Mucosa of descending colon (tissue), 3 donors: Measurements from ENCODE around the gene CASP9. TPM values are rescaled to one million over a fixed set of nuclear protein-coding genes. Genes with fewer than 3 reads are reported as not detected.

ENCODE experiments used
- ATAC-seq: fragments of 200-7000 bp; cut with Tn5 transposase; one replicate; pipeline ENCODE4 v1.9.1; 2020; ENCODE audit warnings: mild to moderate bottlenecking, moderate library complexity
- DNase-seq, 3 donors: peaks; one replicate each; pipeline ENCODE4 v3.0.0-alpha.2; 2020
- H3K36me3 ChIP-seq: fragments of 200-600 bp; one replicate; pipeline ENCODE4 v1.8.0; 2021; ENCODE audit warnings: low read depth, mild to moderate bottlenecking
- H3K4me1 ChIP-seq: fragments of 200-600 bp; one replicate; pipeline ENCODE4 v1.8.0; 2021; ENCODE audit warnings: low read depth, mild to moderate bottlenecking
- H3K4me3 ChIP-seq: fragments of 200-600 bp; one replicate; pipeline ENCODE4 v1.8.0; 2021; ENCODE audit warnings: mild to moderate bottlenecking
- H3K9me3 ChIP-seq: fragments of 200-600 bp; one replicate; pipeline ENCODE4 v1.8.0; 2021; ENCODE audit warnings: mild to moderate bottlenecking
- CTCF ChIP-seq: fragments of 200-600 bp; IDR thresholded peaks from one replicate; pipeline ENCODE4 v1.8.0; 2022; ENCODE audit warnings: antibody characterized with exemption, mild to moderate bottlenecking
- intact Hi-C, 2 donors: fragments of 100-400 bp; cut with DNase I in 1 of 2; cut with micrococcal nuclease in 1 of 2; formaldehyde crosslinking; loops; one replicate each; pipeline versions ENCODE4 v1.11.0 to v1.11.1; 2022; cut with DNase I, micrococcal nuclease
- total RNA-seq, 3 donors: library from RNA; stranded (reverse); fragmentation: NEBNext Ultra II Directional in 2 of 3; extraction: Animal tissue kit (Norgen Biotek cat#: 25700) in 2 of 3; gene quantifications; one replicate each; pipeline versions ENCODE4 v1.2.1 to v1.2.4, GENCODE V29; 2021 to 2023
- donor health status: DM: no; HTN: no; CAD: no; lungs with moderate emphysema.
- donor health status: DM: no; HTN: no; CAD: no.
- donor health status: DM: no; HTN: yes; CAD: no.

CASP9 gene
- total RNA-seq, 3 donors from 2014 or later, result 14.2 to 16.0 (median 15.2) TPM

DNA sequence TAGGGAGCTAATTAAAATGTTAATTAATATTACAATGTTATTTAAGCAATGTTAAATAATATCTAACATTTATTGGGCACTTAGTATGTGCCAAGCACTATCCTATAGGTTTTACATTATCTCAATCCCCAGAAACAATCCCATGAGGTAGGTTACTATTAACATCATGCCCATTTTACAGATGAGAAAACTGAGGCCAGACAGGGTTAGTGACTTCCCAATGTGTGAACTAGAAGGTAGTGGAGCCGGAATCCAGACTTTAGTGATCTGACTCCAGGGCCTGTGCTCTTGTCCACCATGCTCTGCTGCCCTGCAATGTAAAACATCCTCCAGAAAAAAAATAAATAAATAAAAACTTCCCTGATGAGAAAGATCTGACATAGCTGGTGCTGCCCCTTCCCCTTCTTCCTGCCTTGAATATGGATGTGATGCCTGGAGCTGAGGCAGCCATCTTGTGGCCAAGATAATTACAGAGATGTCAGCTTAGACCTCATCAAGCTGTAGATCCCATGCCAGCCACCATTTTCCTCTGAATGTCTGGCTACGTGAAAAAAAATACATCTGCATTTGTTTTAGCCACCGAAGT lies 75.0 kb downstream of the CASP9 start:
- ATAC-seq (no peak), DNase-seq (no peak)
- no peaks in the 10 kb centered on the region for H3K4me1 ChIP-seq
- intact Hi-C loops, result no loop called here
- no peak for TF ChIP-seq CTCF
- H3K4me3 ChIP-seq, result no peak overlapping the region
- H3K36me3 ChIP-seq, result no peaks in the 10 kb centered on the region
- no peaks in the 10 kb centered on the region for H3K9me3 ChIP-seq

DNA sequence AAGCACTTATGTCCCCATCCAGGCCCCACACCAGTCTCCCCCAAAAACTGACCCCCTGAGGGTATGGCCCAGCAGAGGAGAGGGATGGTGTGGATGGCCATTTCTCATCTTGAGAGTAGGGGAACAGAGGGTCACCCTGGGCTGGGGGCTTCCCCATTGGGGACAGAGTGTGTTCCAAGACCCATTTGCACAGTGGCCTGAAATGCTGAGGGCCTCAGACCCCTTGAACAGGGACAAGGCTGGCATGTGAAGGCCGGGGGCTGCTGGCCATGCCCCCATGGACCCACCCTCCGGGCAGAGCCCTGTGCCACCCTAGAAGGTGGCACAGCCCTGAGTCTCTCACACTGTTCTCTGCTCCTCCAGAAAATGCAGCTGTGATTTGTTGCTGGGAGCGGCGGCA lies 77.8 kb downstream of the CASP9 start:
- ATAC-seq, result no peak
- TF ChIP-seq CTCF, result no peak
- no peaks in the 10 kb centered on the region for H3K9me3 ChIP-seq
- H3K36me3 ChIP-seq, result no peaks in the 10 kb centered on the region
- H3K4me1 ChIP-seq, result no peaks in the 10 kb centered on the region
- intact Hi-C loops, result no loop called here
- no peak overlapping the region for H3K4me3 ChIP-seq
- no peak for DNase-seq

- no peaks in the 10 kb centered on the region for H3K4me1 ChIP-seq
- H3K36me3 ChIP-seq, result no peaks in the 10 kb centered on the region
- no peak overlapping the region for H3K4me3 ChIP-seq
- TF ChIP-seq CTCF, result no peak
- DNase-seq, result no peak
- intact Hi-C loops, result no loop called here
- H3K9me3 ChIP-seq, result no peaks in the 10 kb centered on the region
- ATAC-seq, result no peak
These were observed 78.5 kb downstream of the CASP9 start for GRCh38 chr1:15445390-15446122.

DNA sequence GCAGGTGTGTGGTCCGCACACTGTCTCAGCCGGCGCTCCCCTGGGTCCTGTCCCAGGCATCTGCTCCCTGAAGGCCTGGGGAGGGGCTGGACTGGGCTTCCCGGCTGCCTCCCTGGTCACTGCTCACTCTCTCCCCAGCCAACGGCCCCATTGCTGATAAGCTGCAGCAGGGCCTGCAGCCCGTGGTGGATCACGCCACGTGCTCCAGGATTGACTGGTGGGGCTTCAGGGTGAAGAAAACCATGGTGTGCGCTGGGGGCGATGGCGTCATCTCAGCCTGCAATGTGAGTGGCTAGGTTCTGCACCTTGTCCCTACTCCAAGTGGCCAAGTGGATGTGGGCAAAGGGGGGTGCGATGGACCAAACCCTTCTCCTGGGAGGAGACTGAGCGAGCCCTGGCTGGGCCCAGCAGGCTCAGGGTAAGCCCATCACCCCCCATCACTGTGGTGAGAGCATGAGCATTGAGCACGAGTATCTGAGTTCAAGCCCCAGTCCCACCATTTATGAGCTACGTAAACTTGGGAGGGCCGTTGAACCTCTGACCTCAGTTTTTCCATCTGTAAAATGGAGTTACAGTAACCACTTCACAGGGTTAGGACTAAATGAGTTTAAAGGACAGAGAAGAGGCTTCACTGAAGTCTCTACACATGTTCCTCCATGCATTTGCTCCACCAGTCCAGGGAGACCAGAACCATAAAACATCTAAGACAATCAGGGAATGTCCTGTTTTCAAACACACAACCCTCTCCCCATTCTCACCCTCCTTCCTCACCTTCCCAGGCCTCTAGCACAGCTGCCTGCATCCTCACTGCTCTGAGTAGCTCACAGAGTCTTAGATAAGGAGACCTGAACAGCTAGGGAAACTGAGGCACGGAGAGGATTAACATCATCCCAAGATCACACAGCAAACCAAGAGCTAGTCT lies 79.3 kb downstream of the CASP9 start:
- DNase-seq, result no peak
- intact Hi-C loops, result no loop called here
- ATAC-seq, result no peak
- Histone ChIP-seq H3K4me3 (no peak overlapping the region), H3K36me3 (no peaks in the 10 kb centered on the region), H3K4me1 (no peaks in the 10 kb centered on the region), H3K9me3 (no peaks in the 10 kb centered on the region)
- TF ChIP-seq CTCF, result no peak

DNA sequence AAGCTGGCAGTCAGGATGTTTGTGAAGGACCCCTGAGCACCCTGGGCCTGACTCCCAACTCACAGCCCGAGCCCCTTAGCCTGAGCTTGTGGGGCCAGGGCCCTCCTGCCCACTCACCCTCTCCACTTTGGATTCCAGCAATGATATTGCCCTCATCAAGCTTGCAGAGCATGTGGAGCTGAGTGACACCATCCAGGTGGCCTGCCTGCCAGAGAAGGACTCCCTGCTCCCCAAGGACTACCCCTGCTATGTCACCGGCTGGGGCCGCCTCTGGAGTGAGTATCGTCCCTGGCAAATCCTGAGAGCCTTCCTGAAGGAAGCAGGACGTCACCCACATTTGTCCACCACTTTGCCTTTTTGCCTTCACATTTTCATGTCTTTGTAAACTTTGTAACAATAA lies 80.7 kb downstream of the CASP9 start:
- intact Hi-C loops, result no loop called here
- ATAC-seq (no peak), DNase-seq (no peak)
- no peak for TF ChIP-seq CTCF
- H3K9me3 ChIP-seq, result no peaks in the 10 kb centered on the region
- no peak overlapping the region for H3K4me3 ChIP-seq
- no peaks in the 10 kb centered on the region for H3K36me3 ChIP-seq
- H3K4me1 ChIP-seq, result no peaks in the 10 kb centered on the region
